GM19240 (cell line): ENCODE data around the gene TTYH1.

ENCODE experiments used
- DNase-seq: peaks from one replicate; pipeline ENCODE4 v3.0.0; 2011; ENCODE audit warnings: low spot score; ENCODE audit not compliant: insufficient read length

Gene TTYH1

GRCh38 chr19:54422136-54422535 lies 6.9 kb downstream of the TTYH1 start:
- DNase-seq, result no peak

- no peak for DNase-seq
Observed at GRCh38 chr19:54424201-54424600, 8.9 kb downstream of the TTYH1 start.

- DNase-seq, result no peak
Observed at GRCh38 chr19:54424660-54425381, 9.6 kb downstream of the TTYH1 start.

GRCh38 chr19:54425382-54425723 lies 10.1 kb downstream of the TTYH1 start:
- no peak for DNase-seq

GRCh38 chr19:54426291-54426931 lies 11.1 kb downstream of the TTYH1 start:
- DNase-seq, result no peak

GRCh38 chr19:54427586-54427985 lies 12.3 kb downstream of the TTYH1 start:
- DNase-seq, result no peak

- no peak for DNase-seq
Observed at GRCh38 chr19:54428323-54429175, 13.3 kb downstream of the TTYH1 start.

- no peak for DNase-seq
Observed at GRCh38 chr19:54429176-54429495, 13.9 kb downstream of the TTYH1 start.

GRCh38 chr19:54429545-54430227 lies 14.4 kb downstream of the TTYH1 start:
- DNase-seq, result no peak

GRCh38 chr19:54430306-54431254 lies 15.3 kb downstream of the TTYH1 start:
- DNase-seq, result no peak

GRCh38 chr19:54431255-54431838 lies 16.1 kb downstream of the TTYH1 start:
- DNase-seq, result no peak

GRCh38 chr19:54432144-54432738 lies 17.0 kb downstream of the TTYH1 start:
- no peak for DNase-seq

- DNase-seq, result no peak
Observed at GRCh38 chr19:54433697-54434096, 18.4 kb downstream of the TTYH1 start.

GRCh38 chr19:54434112-54434872 lies 19.0 kb downstream of the TTYH1 start:
- no peak for DNase-seq

- no peak for DNase-seq
Observed at GRCh38 chr19:54434873-54435214, 19.6 kb downstream of the TTYH1 start.

- no peak for DNase-seq
Observed at GRCh38 chr19:54435551-54436016, 20.3 kb downstream of the TTYH1 start.

GRCh38 chr19:54436031-54436523 lies 20.8 kb downstream of the TTYH1 start:
- no peak for DNase-seq

GRCh38 chr19:54436628-54437252 lies 21.5 kb downstream of the TTYH1 start:
- DNase-seq, result no peak
